ENCODE results near the gene MEGF9.

The MEGF9 gene

DNA sequence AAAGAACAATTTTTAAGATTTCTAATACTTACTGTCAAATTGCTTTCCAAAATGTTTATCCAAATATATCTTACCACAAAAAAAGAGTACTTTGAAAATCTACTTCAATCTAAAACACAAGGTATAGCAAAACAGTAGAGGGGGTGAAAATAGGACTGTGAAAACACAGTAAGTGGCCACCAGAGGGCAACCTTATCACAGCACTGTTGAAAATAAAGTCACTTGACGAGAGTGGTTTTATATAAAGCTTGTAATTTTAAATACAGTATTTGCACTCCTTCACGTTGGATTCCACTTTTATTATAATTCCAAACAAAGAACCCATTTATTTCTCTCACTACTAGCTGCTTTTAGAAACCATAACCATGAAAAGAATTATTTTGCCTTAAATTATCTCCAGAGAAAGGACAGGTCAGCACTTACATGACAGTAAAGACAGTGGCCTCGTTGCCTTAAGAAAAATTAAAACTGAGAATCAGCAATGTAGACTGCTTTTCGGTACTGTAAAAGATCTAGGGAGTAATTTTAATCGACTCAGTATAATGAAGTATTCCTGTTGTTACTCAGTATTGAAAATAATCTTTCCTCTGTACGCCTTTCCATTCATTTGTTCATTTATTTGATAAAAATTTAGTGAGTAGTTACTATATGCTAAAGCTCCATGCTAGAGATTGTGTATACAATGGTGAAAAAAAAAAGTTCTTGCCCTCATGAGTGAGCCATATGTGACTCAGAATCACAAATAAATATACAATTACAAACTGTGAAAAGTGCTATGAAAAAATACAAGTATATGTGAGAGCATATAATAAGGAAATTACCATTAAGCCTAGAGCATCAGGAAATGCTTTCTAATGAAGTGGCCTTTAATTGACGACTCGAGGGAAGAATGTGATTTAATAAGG is 94.3 kb downstream of the MEGF9 start:
- H3K36me3 Mint-ChIP-seq (ENCODE audit: low read depth): peaks cover 3% of the 10 kb centered on the region
- H3K4me1 Mint-ChIP-seq (ENCODE audit: low read depth): peaks cover 3% of the 10 kb centered on the region
- no peak overlapping the region for H3K4me3 Mint-ChIP-seq
- H3K27me3 Mint-ChIP-seq (ENCODE audit: low read depth): no peaks in the 10 kb centered on the region
- no peak overlapping the region for H3K27ac Mint-ChIP-seq
- no peaks in the 10 kb centered on the region for H3K9me3 Mint-ChIP-seq

DNA sequence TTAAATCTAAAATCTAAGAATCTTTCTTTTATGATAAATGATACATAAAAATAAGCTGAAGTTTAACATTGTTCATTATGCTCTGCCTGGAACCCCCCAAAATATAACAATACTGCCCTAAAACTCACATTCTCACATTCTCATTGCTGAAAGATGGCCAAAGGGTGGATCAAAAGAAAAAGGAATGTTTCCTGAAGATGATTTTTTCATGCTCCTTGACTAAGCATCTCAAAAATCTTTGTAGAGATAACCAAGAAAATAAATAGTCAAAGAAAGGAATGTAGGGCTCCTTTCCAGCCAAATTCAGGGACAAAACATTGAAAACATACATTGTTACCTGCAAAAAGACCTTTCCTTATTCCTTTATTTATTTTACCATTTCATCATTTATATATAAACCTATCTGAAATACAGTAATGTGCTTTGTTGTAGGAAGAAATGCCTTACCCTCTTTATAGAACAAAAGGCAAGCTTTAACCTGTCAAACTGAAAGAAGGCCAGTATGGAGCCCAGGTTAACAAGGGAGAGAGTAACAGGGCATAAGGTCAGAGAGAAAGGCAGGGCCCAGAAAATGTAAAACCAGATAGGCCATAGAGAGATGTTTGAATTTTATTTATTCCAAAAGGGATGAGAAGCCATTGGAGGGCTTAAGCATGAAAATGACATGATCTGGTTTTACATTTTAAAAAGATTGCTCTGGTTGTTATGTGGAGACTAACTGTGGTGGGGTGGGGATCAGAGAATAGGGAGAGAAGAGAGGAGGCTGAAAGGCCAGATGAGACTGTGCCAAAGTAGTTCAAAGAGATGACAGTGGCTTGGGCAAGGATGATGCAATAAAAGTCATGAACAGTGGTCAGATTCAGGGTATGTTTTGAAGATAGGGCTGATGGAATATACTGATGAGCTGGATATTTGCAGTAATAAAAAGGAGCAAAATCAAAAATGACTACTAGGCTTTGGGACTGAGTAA is 97.0 kb downstream of the MEGF9 start:
- H3K4me3 Mint-ChIP-seq: no peak overlapping the region
- no peak overlapping the region for H3K27ac Mint-ChIP-seq
- no peaks in the 10 kb centered on the region for H3K9me3 Mint-ChIP-seq
- peaks cover 3% of the 10 kb centered on the region for H3K36me3 Mint-ChIP-seq (ENCODE audit: low read depth)
- no peaks in the 10 kb centered on the region for H3K27me3 Mint-ChIP-seq (ENCODE audit: low read depth)
- peaks cover 3% of the 10 kb centered on the region for H3K4me1 Mint-ChIP-seq (ENCODE audit: low read depth)

DNA sequence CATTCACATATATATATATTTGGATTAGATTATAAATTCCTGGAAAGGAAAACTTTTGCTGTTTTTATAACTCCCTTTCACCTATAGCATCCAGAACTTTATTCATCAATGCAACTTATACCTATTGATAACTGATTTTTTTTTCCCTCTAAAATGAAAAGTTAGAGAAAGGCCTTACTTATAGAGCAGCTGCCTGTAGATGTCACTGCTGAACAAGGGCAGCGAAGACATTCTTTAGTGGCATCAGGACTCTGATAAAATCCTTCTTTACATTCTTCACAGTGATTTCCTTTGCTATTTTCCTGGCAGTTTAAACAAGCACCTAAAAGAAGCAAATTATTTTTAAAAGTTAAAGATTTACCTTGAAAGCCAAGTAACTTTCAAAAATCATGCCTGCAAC is 102.1 kb downstream of the MEGF9 start:
- no peaks in the 10 kb centered on the region for H3K27me3 Mint-ChIP-seq (ENCODE audit: low read depth)
- no peak overlapping the region for H3K27ac Mint-ChIP-seq
- H3K9me3 Mint-ChIP-seq: no peaks in the 10 kb centered on the region
- no peaks in the 10 kb centered on the region for H3K4me1 Mint-ChIP-seq (ENCODE audit: low read depth)
- H3K4me3 Mint-ChIP-seq: no peak overlapping the region
- H3K36me3 Mint-ChIP-seq (ENCODE audit: low read depth): peaks cover 13% of the 10 kb centered on the region

DNA sequence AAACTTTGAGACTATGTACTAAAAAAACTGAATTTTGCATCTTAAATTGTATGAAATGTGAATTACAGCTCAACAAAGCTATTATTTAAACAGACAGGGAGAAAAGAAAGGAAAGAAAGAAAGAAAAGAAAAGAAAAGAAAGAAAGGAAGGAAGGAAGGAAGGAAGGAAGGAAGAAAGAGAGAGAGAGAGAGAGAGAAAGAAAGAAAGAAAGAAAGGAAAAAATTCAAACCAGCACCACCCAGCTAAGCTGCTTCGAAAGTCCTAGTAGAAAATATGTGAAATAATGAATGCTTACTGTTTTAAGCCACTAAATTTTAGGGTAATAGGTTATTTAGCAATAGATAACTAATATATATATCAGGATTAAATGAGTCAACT is 102.6 kb downstream of the MEGF9 start:
- H3K27ac Mint-ChIP-seq: no peak overlapping the region
- no peaks in the 10 kb centered on the region for H3K27me3 Mint-ChIP-seq (ENCODE audit: low read depth)
- no peaks in the 10 kb centered on the region for H3K4me1 Mint-ChIP-seq (ENCODE audit: low read depth)
- no peak overlapping the region for H3K4me3 Mint-ChIP-seq
- H3K9me3 Mint-ChIP-seq: no peaks in the 10 kb centered on the region
- H3K36me3 Mint-ChIP-seq (ENCODE audit: low read depth): peaks cover 13% of the 10 kb centered on the region

DNA sequence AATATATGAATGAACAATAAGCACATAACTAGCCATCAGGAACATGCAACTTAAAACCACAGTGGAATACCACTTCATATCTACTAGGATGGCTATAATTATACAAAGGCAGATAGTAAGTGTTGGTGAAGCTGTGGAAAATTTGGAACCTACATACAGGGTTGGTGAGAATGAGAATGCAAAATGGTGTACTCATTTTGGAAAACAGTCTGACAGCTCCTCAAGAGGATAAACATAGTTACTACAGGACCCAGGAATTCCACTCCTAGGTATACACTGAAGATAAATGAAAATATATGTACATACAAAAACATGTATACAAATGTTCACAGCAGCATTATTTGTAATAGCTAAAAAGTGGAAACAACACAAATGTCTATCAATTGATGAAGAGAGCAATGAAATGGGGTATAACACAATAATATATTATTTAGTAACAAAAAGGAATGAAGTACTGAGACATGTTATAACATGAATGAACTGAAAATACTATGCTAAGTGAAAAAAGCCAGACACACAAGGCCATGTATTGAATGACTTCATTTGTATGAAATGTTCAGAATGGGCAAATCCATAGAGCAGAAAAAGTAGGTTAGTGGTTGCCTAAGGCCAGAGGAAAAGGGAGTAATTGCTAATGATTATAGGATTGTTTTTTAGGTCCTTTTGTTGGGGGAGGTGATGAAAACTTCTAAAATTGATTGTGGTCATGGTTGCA is 103.1 kb downstream of the MEGF9 start:
- H3K27ac Mint-ChIP-seq: no peak overlapping the region
- no peaks in the 10 kb centered on the region for H3K4me1 Mint-ChIP-seq (ENCODE audit: low read depth)
- H3K27me3 Mint-ChIP-seq (ENCODE audit: low read depth): no peaks in the 10 kb centered on the region
- peaks cover 13% of the 10 kb centered on the region for H3K36me3 Mint-ChIP-seq (ENCODE audit: low read depth)
- H3K4me3 Mint-ChIP-seq: no peak overlapping the region
- no peaks in the 10 kb centered on the region for H3K9me3 Mint-ChIP-seq

DNA sequence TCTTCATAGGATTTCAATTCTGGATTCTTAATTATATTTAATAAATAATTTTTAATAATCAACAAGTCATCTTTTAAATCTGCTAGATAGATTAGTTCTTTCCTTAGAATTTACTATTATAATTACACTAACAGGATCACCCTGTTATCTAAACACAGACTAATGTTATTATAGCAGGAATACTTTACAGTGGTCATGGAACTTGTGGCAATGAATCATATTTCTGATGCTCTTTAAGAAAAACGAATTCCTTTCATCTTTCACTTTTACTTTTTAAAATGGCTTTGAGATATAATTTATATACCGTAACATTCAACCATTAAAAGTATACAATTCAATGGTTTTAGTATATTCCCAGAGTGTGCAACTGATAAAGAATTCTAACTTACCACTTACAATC is 104.6 kb downstream of the MEGF9 start:
- Mint-ChIP-seq H3K9me3 (no peaks in the 10 kb centered on the region), H3K27me3 (ENCODE audit: low read depth) (no peaks in the 10 kb centered on the region), H3K36me3 (ENCODE audit: low read depth) (peaks cover 20% of the 10 kb centered on the region), H3K27ac (no peak overlapping the region), H3K4me3 (no peak overlapping the region), H3K4me1 (ENCODE audit: low read depth) (no peaks in the 10 kb centered on the region)

DNA sequence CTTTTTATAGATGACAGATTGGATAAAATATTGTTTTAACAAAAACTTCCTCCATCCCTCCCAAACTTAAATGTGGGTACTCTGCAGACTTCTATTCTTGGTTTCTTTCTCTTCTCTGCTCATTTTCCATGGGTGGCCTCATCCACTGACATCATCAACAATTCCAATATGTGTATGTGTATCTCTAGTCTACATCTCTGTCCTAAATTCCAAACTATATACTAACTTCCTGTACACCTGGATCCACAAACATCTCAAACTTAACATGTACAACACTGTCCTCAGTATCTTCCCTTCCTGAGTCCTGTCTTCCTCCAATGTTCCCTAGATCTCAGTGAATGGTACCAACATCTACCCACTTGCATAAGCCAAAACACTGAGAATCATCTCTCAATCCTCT is 105.8 kb downstream of the MEGF9 start:
- H3K27ac Mint-ChIP-seq: no peak overlapping the region
- H3K27me3 Mint-ChIP-seq (ENCODE audit: low read depth): no peaks in the 10 kb centered on the region
- peaks cover 22% of the 10 kb centered on the region for H3K36me3 Mint-ChIP-seq (ENCODE audit: low read depth)
- H3K4me1 Mint-ChIP-seq (ENCODE audit: low read depth): no peaks in the 10 kb centered on the region
- no peak overlapping the region for H3K4me3 Mint-ChIP-seq
- no peaks in the 10 kb centered on the region for H3K9me3 Mint-ChIP-seq

DNA sequence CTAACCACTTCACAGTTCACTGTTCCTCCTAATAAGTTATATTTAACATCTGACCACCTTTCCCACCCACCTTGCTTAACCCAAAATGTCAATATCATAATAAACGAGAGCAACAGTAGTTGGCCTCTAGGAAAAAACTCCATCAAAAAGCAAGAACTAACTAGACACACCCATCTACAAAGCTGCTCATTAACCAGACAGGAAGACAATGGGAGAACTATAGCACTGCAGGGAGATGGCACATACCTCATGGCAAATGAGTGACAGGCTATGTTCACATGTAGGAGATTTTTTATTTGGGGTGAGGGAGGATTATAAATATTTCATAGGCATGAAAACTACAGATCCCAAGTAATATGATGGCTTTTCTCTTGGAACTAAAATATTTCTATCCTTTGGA is 110.7 kb downstream of the MEGF9 start:
- Mint-ChIP-seq H3K36me3 (ENCODE audit: low read depth) (peaks cover 16% of the 10 kb centered on the region), H3K27me3 (ENCODE audit: low read depth) (no peaks in the 10 kb centered on the region), H3K9me3 (no peaks in the 10 kb centered on the region), H3K4me3 (no peak overlapping the region), H3K27ac (no peak overlapping the region), H3K4me1 (ENCODE audit: low read depth) (no peaks in the 10 kb centered on the region)

DNA sequence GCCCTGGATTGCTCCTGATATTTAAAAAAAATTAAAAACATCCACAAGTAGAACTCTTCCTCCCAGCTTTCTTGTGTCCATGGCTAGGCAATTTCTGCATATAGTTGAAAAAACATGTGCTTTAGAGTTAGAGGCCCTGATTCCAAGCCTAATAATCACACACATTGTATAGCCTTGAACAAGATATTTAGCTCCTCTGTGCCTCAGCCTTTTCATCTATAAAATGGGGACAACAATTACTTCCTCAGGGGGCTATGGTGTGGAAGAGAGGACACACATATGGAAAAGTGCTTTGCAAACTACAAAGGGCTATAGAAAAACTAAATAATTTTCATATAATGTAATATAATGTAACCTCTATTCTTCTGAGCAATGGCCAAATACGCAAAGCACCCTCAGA is 111.3 kb downstream of the MEGF9 start:
- Mint-ChIP-seq H3K9me3 (no peaks in the 10 kb centered on the region), H3K27me3 (ENCODE audit: low read depth) (no peaks in the 10 kb centered on the region), H3K27ac (no peak overlapping the region), H3K36me3 (ENCODE audit: low read depth) (peaks cover 13% of the 10 kb centered on the region), H3K4me1 (ENCODE audit: low read depth) (no peaks in the 10 kb centered on the region), H3K4me3 (no peak overlapping the region)

DNA sequence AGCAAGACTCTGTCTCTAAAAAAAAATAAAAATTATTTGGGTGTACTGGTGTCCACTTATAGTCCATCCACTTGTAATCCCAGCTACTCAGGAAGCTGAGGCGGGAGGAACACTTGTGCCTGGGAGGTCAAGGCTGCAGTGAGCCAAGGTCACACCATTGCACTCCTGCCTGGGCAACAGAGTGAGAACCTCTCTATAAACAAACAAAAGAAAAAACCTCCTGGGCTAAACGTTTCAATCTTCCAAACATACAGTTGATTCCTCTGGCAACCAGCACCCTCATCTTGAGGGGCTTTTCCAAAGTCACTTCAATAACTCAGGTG is 120.4 kb downstream of the MEGF9 start:
- Mint-ChIP-seq H3K4me1 (ENCODE audit: low read depth) (no peaks in the 10 kb centered on the region), H3K36me3 (ENCODE audit: low read depth) (no peaks in the 10 kb centered on the region), H3K4me3 (no peak overlapping the region), H3K27me3 (ENCODE audit: low read depth) (no peaks in the 10 kb centered on the region), H3K27ac (no peak overlapping the region), H3K9me3 (no peaks in the 10 kb centered on the region)

DNA sequence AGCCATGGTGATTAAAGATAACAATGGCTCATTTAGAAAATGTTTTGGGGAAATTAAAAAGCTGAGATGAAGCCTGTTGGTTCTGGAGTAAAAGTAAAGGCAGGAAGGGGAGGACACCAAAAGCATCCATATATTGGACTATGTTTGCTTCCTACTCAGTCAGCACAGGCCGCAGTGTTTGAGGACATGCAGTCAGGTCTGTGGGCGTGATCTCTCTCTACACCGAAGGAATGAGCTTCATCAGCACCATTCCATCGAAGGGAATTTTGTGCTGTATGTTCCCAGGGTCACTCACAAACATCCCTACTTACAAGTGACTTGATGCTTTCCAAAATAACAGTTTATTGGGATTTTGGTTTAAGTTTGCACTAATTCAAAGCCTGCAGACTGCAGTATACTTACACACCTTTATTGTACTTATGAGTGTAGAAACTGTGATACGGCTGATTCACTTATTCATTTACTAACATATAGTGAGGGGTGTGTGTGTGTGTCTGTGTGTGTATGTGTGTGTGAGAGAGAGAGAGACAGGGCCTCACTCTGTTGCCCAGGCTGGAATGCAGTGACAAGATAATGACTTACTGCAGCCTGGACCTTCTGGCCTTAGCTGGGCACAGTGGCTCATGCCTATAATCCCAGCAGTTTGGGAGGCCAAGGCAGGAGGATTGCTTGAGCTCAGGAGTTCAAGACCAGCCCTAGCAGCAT is 120.9 kb downstream of the MEGF9 start:
- no peaks in the 10 kb centered on the region for H3K9me3 Mint-ChIP-seq
- no peaks in the 10 kb centered on the region for H3K36me3 Mint-ChIP-seq (ENCODE audit: low read depth)
- H3K4me3 Mint-ChIP-seq: no peak overlapping the region
- H3K27me3 Mint-ChIP-seq (ENCODE audit: low read depth): no peaks in the 10 kb centered on the region
- H3K27ac Mint-ChIP-seq: no peak overlapping the region
- no peaks in the 10 kb centered on the region for H3K4me1 Mint-ChIP-seq (ENCODE audit: low read depth)

DNA sequence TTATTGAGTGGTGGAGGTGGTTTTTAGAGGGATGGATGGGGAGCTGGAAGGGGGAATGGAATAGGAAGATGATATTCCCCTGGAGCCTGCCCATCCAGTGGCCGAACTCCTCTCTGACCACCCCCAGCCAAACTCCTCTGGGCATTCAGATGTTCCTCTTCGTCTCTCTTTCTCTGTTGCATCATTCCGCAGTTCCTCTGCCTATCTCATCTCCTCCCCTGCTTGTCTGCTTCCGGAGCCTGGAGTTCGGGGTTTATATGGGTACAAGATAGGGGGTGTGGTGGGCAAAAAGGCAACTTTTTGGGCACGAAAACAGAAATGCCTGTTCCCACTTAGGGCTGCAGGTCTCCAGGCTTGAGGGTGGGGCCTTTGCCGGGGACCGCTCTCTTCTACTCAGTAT is 122.1 kb downstream of the MEGF9 start:
- H3K4me3 Mint-ChIP-seq: no peak overlapping the region
- no peak overlapping the region for H3K27ac Mint-ChIP-seq
- no peaks in the 10 kb centered on the region for H3K36me3 Mint-ChIP-seq (ENCODE audit: low read depth)

DNA sequence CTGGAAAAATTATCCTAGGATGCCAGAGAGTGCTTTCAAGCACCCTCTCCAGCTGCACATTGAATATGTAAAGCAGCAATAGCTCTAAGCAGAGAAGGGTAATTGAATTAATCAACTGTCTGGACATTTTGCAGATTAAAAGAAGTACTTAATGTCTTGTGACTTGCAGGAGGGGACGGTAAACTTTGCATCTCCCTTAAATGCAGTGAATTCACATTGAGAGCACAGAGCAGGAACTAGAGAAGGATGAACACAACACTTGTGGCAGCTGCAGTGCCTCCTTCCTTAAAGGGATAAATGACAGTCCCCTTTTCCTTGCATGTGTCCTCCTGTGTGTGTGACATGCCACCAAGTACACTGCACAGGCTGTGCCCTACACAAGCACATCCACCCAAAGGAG is 126.9 kb downstream of the MEGF9 start:
- Mint-ChIP-seq H3K4me3 (no peak overlapping the region), H3K36me3 (ENCODE audit: low read depth) (no peaks in the 10 kb centered on the region), H3K4me1 (ENCODE audit: low read depth) (peaks cover 2% of the 10 kb centered on the region), H3K27me3 (ENCODE audit: low read depth) (peaks cover 5% of the 10 kb centered on the region), H3K27ac (no peak overlapping the region), H3K9me3 (no peaks in the 10 kb centered on the region)

More for the DNA sequence above, 122.1 kb downstream of the MEGF9 start:
- H3K4me1 Mint-ChIP-seq (ENCODE audit: low read depth): no peaks in the 10 kb centered on the region
- no peaks in the 10 kb centered on the region for H3K9me3 Mint-ChIP-seq
- H3K27me3 Mint-ChIP-seq (ENCODE audit: low read depth): peaks cover 1% of the 10 kb centered on the region

DNA sequence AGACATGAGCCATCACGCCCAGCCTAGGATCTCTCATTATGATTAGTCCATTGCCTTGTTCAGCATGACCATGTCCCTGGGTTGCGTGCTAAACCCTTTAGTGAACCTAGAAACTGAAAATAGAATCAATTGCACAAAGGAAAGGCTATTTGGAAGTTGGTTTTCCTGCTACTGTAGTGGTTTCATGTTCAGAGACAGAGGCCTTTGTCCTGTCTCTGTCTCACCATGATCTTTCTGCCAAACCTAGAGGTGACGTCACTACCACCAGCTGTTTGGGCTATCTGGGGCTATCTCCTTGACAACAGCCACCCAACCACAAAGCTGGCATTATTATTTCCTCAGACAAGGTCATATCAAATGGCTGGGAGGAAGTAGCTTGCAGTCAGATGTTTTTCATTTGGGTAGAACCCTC is 130.3 kb downstream of the MEGF9 start:
- H3K36me3 Mint-ChIP-seq (ENCODE audit: low read depth): peaks cover 8% of the 10 kb centered on the region
- H3K9me3 Mint-ChIP-seq: peaks cover 4% of the 10 kb centered on the region
- peaks cover 19% of the 10 kb centered on the region for H3K4me1 Mint-ChIP-seq (ENCODE audit: low read depth)
- H3K27ac Mint-ChIP-seq: no peak overlapping the region
- peaks cover 5% of the 10 kb centered on the region for H3K27me3 Mint-ChIP-seq (ENCODE audit: low read depth)
- no peak overlapping the region for H3K4me3 Mint-ChIP-seq
